Osteoblast (primary cell): ENCODE measurements around the gene HS6ST3. TPM values are rescaled to one million over a fixed set of nuclear protein-coding genes. Genes with fewer than 3 reads are reported as not detected.

ENCODE experiments used
- DNase-seq: peaks from one replicate; pipeline ENCODE4 v3.0.0; 2011; ENCODE audit warnings: low spot score, mixed read lengths; ENCODE audit not compliant: insufficient read length; ENCODE audit errors: missing footprints
- H2AFZ ChIP-seq: 2 replicates; pipeline ENCODE4 v1.6.0; 2011; ENCODE audit warnings: mild to moderate bottlenecking, low read length
- H3K27ac ChIP-seq: 2 replicates; pipeline ENCODE4 v1.5.1; 2011; ENCODE audit warnings: mild to moderate bottlenecking, low read depth, low read length, moderate library complexity
- H3K27me3 ChIP-seq: 2 replicates; pipeline ENCODE4 v1.6.0; 2012; ENCODE audit warnings: mild to moderate bottlenecking, control low read depth, inconsistent platforms, low read length, moderate library complexity; ENCODE audit not compliant: insufficient read depth
- H3K36me3 ChIP-seq: 2 replicates; pipeline ENCODE4 v1.5.1; 2011; ENCODE audit warnings: mild to moderate bottlenecking, low read length, control low read depth, moderate library complexity; ENCODE audit not compliant: insufficient read depth
- H3K4me1 ChIP-seq: 2 replicates; pipeline ENCODE4 v1.5.1; 2011; ENCODE audit warnings: mild to moderate bottlenecking, low read length, control low read depth, moderate library complexity; ENCODE audit not compliant: insufficient read depth
- H3K4me2 ChIP-seq: 2 replicates; pipeline ENCODE4 v1.6.0; 2011; ENCODE audit warnings: mild to moderate bottlenecking, low read length; ENCODE audit not compliant: insufficient read depth
- H3K4me3 ChIP-seq: fragments of 200-600 bp; sonication (generic); 3 replicates; pipeline ENCODE4 v1.5.1; 2012; ENCODE audit warnings: mild to moderate bottlenecking, low read length, inconsistent platforms; ENCODE audit not compliant: insufficient read depth
- H3K79me2 ChIP-seq: 2 replicates; pipeline ENCODE4 v1.6.0; 2012; ENCODE audit warnings: mild to moderate bottlenecking, low read length, control low read depth, inconsistent platforms; ENCODE audit not compliant: insufficient read depth
- H3K9me3 ChIP-seq: 2 replicates; pipeline ENCODE4 v1.5.1; 2011; ENCODE audit warnings: low read depth, low read length, control low read depth
- H4K20me1 ChIP-seq: 2 replicates; pipeline ENCODE4 v1.6.0; 2012; ENCODE audit warnings: mild to moderate bottlenecking, low read length, control low read depth; ENCODE audit not compliant: insufficient read depth
- total RNA-seq: library from RNA; depleted of rRNA; stranded (reverse); fragments of >200 nt; gene quantifications from 2 replicates; pipeline ENCODE4 v1.2.3, GENCODE V29; 2012
- TF ChIP-seq, protein P1 (sequence below): IDR thresholded peaks from 2 replicates; pipeline ENCODE4 v1.5.1; 2011; ENCODE audit warnings: mild to moderate bottlenecking, low read depth, low read length, moderate library complexity; ENCODE audit errors: extremely low read depth

Gene HS6ST3
- total RNA-seq, 1 donor, result not detected

DNA sequence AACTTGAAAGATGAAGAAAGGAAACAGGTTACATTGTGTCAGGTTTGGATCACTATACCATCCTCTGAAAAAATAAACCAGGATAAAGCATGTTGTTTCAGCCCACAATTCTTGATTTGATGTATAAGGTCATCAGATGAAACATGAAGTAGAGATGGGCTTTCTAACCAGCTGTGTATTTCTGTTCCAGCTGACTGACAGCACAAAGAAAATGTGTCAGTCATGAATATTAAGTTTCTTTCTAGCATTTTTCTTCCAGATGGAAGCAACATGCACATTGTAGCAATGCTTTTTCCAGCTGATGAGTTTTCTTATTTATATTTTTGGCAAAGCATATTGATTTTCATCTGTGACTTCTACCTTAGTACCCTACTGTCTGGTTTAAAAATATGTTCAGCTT is 704.8 kb downstream of the HS6ST3 start:
- Histone ChIP-seq H3K4me2 (no peak overlapping the region), H3K27ac (no peak overlapping the region), H3K36me3 (no peaks in the 10 kb centered on the region), H3K4me1 (no peaks in the 10 kb centered on the region), H3K27me3 (no peaks in the 10 kb centered on the region), H2AFZ (no peak overlapping the region), H4K20me1 (no peaks in the 10 kb centered on the region), H3K9me3 (no peaks in the 10 kb centered on the region), H3K4me3 (no peak overlapping the region), H3K79me2 (no peaks in the 10 kb centered on the region)
- TF ChIP-seq, protein P1, sequence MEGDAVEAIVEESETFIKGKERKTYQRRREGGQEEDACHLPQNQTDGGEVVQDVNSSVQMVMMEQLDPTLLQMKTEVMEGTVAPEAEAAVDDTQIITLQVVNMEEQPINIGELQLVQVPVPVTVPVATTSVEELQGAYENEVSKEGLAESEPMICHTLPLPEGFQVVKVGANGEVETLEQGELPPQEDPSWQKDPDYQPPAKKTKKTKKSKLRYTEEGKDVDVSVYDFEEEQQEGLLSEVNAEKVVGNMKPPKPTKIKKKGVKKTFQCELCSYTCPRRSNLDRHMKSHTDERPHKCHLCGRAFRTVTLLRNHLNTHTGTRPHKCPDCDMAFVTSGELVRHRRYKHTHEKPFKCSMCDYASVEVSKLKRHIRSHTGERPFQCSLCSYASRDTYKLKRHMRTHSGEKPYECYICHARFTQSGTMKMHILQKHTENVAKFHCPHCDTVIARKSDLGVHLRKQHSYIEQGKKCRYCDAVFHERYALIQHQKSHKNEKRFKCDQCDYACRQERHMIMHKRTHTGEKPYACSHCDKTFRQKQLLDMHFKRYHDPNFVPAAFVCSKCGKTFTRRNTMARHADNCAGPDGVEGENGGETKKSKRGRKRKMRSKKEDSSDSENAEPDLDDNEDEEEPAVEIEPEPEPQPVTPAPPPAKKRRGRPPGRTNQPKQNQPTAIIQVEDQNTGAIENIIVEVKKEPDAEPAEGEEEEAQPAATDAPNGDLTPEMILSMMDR, result no peak
- no peak for DNase-seq

DNA sequence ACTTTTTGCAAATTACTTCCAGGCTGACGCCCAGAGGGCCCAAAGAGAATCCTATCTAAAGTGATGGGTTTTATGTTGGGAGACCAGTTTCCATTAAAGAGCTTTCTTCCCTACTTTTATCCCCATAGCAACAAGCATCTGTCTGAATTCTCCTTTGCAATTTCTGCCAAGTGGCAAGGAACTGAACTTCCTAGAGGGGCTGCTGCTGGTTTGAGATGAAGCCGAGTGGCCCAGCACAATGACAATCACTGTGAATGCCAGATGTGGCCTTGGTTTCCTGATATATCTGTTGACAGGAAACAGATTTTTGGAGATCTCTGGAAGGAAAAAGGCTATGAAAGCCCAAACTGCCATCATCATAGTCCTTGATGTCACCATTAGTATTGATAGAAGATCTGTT is 705.8 kb downstream of the HS6ST3 start:
- no peak for DNase-seq
- H3K79me2 ChIP-seq, result no peaks in the 10 kb centered on the region
- TF ChIP-seq, protein P1, result no peak
- H3K36me3 ChIP-seq, result no peaks in the 10 kb centered on the region
- no peak overlapping the region for H3K27ac ChIP-seq
- no peak overlapping the region for H2AFZ ChIP-seq
- no peaks in the 10 kb centered on the region for H3K4me1 ChIP-seq
- H3K4me3 ChIP-seq, result no peak overlapping the region
- H4K20me1 ChIP-seq, result no peaks in the 10 kb centered on the region
- H3K9me3 ChIP-seq, result no peaks in the 10 kb centered on the region
- no peaks in the 10 kb centered on the region for H3K27me3 ChIP-seq
- no peak overlapping the region for H3K4me2 ChIP-seq

DNA sequence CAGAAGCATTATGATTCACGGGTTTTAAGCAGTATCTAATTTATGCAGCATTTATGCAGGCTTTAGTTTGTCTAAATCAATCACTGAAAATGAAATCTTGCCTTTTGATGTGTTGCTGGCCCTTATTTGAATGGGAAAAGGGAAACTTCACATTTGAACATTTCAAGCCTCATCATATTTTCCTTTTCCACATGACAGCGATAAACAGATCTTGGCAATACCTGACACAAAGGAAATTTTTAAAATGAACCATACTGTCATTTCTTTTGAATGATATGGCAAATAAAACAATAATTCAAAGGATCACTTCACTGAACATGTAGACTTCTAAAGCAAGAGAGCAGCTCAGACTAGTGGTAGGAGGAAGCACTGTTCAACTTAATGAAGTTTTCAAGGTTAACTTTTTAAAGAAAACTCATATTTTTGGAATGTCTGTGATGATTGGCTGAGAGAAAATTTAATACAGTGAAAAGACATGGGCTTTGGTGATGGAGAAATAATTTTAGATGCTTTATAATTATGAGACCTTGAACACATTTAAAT is 706.3 kb downstream of the HS6ST3 start:
- no peak overlapping the region for H2AFZ ChIP-seq
- TF ChIP-seq, protein P1, result no peak
- H3K4me1 ChIP-seq, result no peaks in the 10 kb centered on the region
- no peaks in the 10 kb centered on the region for H4K20me1 ChIP-seq
- H3K27ac ChIP-seq, result no peak overlapping the region
- H3K36me3 ChIP-seq, result no peaks in the 10 kb centered on the region
- H3K4me3 ChIP-seq, result no peak overlapping the region
- no peak for DNase-seq
- H3K4me2 ChIP-seq, result no peak overlapping the region
- no peaks in the 10 kb centered on the region for H3K9me3 ChIP-seq
- no peaks in the 10 kb centered on the region for H3K79me2 ChIP-seq
- H3K27me3 ChIP-seq, result no peaks in the 10 kb centered on the region

DNA sequence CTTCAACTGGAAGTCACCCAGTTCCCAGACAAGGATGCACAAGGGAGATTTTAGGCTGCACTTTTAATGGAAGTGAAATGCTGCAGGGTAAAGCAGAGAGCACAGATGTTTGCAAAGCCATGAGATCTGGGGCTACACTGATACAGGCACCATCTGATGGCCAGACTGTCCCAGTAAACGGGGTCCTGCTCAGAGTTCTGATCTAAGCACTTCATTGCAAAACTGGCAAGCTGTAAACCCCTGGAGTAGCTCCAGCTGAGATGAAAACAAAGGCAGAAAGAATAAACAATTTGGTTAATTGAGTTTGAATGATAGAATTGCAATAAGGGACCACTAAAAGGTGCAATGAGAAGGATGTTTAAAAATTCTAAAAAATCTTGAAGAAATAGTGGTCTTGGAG is 707.2 kb downstream of the HS6ST3 start:
- no peak overlapping the region for H3K27ac ChIP-seq
- no peak overlapping the region for H3K4me3 ChIP-seq
- no peaks in the 10 kb centered on the region for H4K20me1 ChIP-seq
- H3K4me1 ChIP-seq, result no peaks in the 10 kb centered on the region
- H3K79me2 ChIP-seq, result no peaks in the 10 kb centered on the region
- TF ChIP-seq, protein P1, result no peak
- no peak for DNase-seq
- H2AFZ ChIP-seq, result no peak overlapping the region
- no peaks in the 10 kb centered on the region for H3K36me3 ChIP-seq
- H3K9me3 ChIP-seq, result no peaks in the 10 kb centered on the region
- no peaks in the 10 kb centered on the region for H3K27me3 ChIP-seq
- H3K4me2 ChIP-seq, result no peak overlapping the region
